HG03457 (cell line): ENCODE results near the gene DEK.

Experiments used
- ATAC-seq: cut with Tn5 transposase; IDR thresholded peaks from one replicate; pipeline ENCODE4 v1.9.1; 2021; ENCODE audit warnings: moderate number of reproducible peaks; ENCODE audit not compliant: unreplicated experiment

Gene DEK

DNA sequence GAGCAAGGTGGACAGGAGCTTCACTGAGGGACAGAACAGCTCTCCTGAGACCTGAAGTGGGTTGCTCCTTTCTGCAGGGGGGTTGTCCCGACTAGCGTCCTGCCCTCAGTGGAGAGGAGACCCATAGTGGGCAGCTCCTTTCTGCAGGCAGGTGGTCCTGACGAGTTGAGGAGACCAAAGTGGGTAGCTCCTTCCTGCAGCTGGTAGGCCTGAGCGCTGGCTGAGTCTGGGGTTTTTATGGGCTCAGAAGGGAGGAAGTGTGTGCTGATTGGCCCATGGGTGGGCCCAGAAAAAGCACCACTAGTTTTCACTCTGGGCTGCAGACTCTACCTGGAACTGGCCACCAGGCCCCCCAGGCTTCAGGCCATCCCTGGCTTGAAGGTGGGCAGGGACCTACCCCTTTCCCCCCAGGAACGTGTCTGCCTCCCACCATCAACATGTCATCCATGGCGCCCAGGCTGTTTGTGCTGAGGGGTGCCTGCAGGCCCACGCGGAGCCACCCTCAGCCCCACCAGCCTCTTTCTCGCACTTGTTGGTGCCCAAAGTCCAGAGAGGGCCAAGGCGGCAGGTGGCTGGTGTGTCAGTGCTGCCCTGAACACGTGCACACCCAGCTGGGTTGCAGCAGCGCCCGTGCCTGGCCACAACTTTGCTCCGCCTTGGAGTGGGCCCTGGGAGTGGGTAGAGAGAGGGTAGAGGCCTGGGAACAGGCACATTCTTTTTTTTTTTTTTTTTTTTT lies 1.6 kb upstream of the DEK start:
- no peak for ATAC-seq

DNA sequence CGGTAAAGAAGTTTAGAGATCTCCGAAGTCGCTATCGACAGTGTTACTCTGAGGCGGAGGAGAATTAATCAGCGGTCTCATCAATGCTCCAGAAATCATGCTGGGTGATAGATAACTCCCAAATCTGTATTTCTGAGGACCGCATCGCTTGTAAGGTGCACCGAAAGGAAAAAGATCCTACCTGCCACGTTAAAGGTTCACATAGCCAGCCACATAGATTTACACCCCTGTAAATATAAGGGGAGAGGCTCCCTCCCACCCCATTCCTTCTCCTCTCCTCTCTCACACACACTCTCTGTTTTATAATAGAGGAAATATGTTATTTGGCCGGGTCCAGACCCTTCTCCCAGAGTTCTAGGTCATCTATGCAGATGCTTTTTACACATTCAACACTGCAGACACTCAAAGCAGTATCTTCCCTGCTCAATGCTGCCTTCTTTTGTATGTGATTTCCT lies 620 bp upstream of the DEK start:
- no peak for ATAC-seq

GRCh38 chr6:18263418-18264218 lies 712 bp downstream of the DEK start:
- ATAC-seq: peak; percentile 1

- peak; percentile 45 for ATAC-seq
Measured at GRCh38 chr6:18262702-18263417, 1.5 kb downstream of the DEK start.

GRCh38 chr6:18261877-18262276 lies 2.5 kb downstream of the DEK start:
- ATAC-seq: no peak

- peak; percentile 42 for ATAC-seq
Measured at GRCh38 chr6:18260448-18261106, 3.8 kb downstream of the DEK start.

GRCh38 chr6:18259675-18260447 lies 4.5 kb downstream of the DEK start:
- no peak for ATAC-seq

DNA sequence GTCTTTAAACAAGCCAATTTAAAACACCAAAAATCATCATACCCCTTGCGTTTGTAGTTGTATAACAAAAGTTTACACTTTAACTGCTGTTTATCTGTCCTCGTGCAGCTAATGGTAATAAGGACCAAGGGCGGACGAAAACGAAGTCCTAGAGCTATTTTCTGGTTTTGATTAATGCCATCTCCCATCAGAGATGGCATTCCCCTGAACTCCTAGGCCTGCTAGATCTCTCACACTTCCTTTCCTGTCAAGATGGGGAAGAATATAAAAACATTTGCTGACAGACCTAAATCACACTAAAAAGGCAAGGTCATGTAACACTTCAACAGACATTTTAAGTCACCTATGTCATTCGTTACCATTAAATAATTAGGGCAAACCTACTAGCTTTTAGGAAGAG lies 9.5 kb downstream of the DEK start:
- no peak for ATAC-seq

GRCh38 chr6:18253635-18254034 lies 10.7 kb downstream of the DEK start:
- ATAC-seq: no peak

- no peak for ATAC-seq
Measured at GRCh38 chr6:18249271-18249670, 15.1 kb downstream of the DEK start.

- no peak for ATAC-seq
Measured at GRCh38 chr6:18248698-18249097, 15.6 kb downstream of the DEK start.

GRCh38 chr6:18247002-18247401 lies 17.3 kb downstream of the DEK start:
- ATAC-seq: no peak

DNA sequence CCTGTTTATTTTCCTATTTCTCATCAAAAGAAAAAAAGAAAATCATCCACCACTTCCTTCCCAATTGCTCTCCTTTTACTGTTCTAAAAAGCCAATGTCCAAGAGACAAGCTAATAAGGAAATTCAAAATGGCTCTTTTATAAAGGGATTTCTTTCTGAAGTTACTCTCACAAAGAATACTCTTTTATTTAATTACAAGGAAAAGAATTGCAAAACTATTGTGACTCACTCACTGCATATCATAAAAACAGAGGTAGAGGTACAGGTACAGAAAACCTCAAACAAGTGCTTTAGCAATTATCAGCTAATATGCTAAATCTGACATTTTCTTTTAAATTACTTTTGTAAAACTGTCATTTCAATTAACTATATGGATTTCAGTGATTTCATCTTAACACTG lies 18.1 kb downstream of the DEK start:
- ATAC-seq: no peak

GRCh38 chr6:18245642-18246041 lies 18.7 kb downstream of the DEK start:
- ATAC-seq: no peak

- no peak for ATAC-seq
Measured at GRCh38 chr6:18245079-18245478, 19.3 kb downstream of the DEK start.

- no peak for ATAC-seq
Measured at GRCh38 chr6:18244251-18244650, 20.1 kb downstream of the DEK start.

GRCh38 chr6:18243302-18243893 lies 20.9 kb downstream of the DEK start:
- ATAC-seq: no peak

GRCh38 chr6:18242062-18242851 lies 22.1 kb downstream of the DEK start:
- no peak for ATAC-seq
